GM21576 (cell line): ENCODE measurements around the gene DHRS13.
"Not testable (repeated sequence)": the region's sequence is repeated elsewhere in the genome, so short reads cannot be mapped to it uniquely, and the experiment has no call there.

Source experiments
- ATAC-seq: cut with Tn5 transposase; IDR thresholded peaks from one replicate; pipeline ENCODE4 v1.9.1; 2021; ENCODE audit warnings: mild to moderate bottlenecking, moderate library complexity; ENCODE audit not compliant: unreplicated experiment

The DHRS13 gene

DNA sequence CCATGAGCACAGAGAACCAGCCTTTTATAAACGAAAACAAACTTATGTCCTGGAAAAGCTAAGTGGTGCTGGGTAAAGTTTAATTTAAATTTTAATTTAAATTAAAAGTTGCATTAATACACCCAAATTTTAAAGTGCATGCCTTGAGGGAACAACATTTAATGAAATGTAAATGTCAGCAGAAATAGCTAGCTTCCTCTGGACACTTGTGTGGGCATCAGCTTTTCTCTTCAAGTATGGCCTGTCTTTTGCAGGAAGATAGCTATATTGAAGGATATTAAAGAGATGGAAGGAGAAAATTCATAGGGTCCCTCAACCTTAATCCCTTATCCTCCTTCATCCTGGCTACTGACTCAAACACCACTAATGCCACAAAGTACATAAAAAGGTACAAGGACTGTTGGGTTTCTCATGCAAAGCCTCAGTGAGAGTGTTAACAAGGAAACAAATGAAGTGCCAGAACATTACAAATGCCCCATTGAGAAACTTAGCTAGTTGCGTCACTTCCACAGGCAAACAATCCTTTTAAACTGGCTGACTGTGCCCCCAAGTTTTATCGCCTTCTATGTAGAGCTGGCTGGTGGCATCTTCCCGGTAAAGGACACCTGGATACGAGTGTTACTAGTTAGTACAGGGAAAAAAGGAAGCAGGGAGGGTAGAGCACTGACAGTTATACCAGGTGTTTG, 34.3 kb upstream of the DHRS13 start:
- ATAC-seq = no peak

DNA sequence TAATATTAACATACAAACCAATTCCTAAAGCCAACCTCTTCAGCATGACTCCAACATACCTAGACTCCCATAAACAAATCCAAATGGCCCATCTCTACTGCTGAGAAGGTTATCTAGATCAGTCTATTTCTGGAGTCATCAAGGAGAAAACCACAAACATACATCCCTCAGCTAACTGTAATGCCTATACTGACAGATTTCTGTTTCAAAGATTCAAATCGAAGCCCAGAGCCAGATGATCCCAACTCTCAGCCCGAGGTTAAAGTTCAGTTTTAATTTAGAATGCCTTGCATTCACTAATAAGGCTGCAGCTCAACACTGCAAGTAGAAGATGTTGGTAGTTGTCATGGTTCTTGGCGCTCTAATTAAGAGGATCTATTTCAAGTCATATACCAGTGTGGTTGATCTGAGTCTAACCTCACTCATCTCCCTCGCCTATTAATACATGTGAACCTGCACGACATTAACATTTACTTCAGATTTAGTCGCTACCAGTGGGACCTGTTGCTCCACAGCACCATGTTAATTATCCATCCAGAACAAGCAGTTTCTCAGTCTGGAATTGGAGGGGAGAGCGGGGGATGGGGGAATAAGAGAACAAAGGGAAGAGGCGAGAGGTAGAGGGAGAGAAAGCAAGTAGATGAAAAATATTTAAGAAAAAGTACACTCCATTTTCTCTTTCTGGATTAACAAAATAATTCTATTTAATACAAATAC, 33.0 kb upstream of the DHRS13 start:
- no peak for ATAC-seq

DNA sequence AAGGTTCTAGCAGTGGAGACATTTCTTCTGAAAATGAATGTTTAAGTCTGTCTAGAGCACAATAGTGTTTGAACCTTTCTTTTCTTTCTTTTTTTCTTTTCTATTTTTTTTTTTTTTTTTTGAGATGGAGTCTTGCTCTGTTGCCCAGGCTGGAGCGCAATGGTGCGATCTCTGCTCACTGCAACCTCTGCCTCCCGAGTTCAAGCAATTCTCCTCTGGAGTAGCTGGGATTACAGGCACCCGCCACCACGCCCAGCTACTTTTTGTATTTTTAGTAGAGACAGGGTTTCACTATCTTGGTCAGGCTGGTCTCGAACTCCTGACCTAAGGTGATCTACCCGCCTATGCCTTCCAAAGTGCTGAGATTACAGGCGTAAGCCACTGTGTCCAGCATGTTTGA, 31.6 kb upstream of the DHRS13 start:
- not testable (repeated sequence) for ATAC-seq

DNA sequence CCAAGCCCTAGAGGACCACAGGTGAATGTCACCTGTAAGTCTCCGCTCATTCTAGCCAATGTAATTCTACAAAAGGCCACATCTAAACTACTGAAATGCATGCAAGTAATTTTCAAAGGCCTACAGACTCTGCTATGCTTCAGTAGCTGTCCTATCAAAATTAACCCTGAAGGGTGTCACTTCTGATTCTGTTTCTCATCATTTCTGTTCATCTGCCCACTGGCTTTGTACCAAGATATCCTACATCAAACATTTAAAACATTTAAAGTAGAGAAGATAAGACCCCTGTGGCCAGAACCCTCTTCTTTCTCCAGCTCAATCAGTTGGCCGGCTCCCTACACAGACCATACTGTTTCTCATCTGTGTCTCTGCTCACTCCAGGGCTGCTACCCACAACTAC, 26.9 kb upstream of the DHRS13 start:
- no peak for ATAC-seq

DNA sequence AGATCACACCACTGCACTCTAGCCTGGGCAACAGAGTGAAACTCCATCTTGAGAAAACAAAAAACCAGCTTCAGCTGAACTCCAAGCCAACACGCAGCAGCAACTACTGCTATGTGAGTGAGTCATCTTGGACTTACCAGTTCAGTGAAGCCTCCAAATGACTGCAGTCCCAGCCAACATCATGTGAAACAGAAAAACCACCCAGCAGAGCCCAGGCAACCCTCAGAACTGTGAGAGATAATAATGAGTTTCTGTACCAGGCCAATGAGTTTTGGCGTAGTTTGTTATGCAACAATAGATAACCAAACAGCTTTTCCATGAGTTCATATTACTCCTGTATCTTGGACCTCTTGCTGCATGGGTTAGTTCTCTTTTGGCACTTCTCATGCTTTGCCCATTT, 25.2 kb upstream of the DHRS13 start:
- ATAC-seq = no peak

DNA sequence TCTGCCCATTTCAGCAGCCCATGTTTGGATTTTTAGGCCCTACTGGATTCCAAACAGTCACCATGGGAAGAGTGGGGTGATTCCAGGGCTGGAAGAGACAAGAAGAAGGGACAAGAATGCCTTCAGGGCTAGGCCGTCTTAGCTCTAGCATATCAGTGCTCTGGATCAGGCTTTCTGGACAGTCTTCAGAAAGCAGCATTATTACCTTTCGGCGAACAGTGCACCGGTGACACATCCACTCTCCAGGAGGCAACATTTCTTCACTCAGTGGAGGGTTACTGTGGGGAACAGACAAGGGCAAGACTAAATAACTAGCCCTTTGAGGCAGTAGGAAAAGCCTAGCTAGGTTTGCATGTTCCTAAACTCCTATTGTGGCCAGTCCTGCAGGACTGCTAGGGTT, 23.9 kb upstream of the DHRS13 start:
- ATAC-seq = no peak

DNA sequence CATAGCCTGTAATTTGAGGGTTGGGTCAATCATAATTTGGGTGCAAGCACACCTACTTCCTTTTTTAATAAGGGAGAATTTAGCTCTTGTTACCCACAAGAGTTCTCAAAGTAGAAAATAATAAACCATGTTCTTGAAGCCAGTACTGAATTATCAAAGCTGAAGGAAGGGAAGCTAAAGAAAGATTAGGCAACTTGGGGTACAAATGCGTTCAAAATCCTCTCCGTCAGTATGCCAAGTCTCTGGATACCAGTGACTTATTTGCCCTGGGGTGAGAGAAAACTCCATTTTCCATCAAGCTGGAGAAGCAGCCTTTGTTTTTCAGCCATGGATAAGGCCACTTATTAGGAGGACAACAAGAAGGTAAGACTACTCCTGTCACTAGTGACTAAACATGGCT, 23.5 kb upstream of the DHRS13 start:
- no peak for ATAC-seq

DNA sequence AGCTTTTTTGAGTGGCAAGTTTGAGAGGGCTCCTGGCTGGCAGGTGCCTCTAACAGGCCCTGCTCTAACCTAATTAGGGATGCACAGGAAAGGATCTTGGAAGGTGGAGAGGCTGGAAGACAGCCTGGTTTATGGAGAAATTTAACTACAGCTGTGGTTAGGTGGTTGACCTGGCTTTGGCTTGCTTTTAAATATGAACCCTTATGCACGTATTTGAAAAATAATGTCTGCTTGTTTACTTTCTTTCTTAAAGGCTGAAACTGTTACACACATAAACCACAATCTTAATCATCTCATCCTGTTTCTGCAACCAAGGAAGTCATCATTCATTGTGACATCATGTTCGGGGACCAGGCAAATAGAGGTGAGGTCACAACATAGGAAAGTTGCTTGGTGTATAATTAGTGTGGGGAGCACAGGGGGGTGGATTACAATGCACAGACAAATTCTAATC, 23.1 kb upstream of the DHRS13 start:
- ATAC-seq = no peak

DNA sequence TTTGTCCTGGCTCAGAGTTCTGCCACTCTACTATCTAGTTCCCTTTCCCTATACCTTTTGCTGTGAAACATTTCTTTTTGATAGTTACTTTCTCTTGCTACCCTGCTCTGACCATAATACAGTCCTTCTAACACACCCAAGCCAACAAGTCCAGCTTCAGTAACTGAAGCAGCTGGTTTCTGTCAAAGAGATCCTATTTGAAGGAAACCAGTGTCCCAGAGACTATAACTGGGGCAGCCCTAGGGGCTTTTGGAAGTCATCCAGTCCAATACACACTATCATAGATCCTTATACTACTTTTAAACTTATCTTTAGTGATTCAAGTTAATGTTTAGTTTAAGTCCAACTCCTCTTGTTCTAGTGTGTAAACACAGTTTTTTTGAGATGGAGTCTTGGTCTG, 17.3 kb upstream of the DHRS13 start:
- ATAC-seq = no peak

DNA sequence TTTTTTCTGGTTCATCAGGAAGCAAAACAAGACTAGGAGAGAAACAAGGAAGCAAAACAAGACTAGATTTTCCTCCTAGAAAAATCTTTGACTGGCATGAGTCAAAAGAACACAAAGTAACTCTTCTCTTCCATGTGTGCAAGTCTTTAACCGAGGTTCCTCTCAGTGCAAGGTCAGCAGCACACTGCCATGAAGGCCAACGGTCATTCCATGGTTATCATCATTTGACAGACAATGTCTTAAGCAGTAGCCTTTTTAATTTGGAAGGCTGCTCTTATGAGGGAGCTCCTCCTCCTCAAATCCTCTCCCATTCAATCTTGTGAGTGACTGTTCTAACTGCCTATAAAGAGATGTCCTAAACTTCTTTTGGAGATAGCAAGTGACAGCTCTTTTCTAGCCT, 15.4 kb upstream of the DHRS13 start:
- ATAC-seq = no peak

DNA sequence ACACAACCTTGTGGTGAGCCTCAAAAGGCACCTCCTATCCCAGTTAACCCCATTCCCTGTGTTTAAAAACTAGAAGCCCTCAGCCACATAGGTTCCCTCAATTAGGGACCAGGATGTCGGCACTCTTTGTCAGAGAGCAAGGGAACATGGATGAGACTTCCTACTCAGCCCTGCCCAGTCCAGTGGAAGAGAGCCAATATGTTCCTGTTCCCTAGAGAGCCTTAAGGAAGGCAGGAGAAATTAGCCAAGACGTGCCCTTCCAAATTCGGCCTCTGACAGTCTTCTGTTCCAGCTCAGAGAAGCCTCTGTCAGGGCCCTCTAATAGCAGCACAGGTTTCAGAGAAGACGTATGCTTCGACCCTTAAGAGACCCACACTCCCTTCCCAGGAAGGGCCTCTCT, 14.6 kb upstream of the DHRS13 start:
- ATAC-seq = no peak

DNA sequence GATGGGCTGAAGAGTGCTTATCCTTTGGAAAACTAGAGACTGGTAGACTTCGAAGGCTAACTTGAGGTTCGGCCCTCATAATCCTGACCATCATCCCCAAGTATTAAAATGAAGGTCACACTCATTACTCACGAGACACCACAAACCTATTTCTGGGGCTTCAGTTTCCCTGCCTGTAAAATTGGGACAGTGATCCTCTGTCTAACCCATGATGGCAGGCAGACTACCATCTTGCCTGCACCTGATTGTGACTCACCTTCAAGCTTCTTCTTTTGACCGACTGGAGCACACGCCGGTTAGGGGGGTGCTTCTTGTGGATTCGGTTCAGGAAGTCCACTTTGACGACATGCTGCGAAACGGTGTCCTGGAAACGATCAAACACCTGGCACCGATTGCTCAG, 14.2 kb upstream of the DHRS13 start:
- no peak for ATAC-seq

DNA sequence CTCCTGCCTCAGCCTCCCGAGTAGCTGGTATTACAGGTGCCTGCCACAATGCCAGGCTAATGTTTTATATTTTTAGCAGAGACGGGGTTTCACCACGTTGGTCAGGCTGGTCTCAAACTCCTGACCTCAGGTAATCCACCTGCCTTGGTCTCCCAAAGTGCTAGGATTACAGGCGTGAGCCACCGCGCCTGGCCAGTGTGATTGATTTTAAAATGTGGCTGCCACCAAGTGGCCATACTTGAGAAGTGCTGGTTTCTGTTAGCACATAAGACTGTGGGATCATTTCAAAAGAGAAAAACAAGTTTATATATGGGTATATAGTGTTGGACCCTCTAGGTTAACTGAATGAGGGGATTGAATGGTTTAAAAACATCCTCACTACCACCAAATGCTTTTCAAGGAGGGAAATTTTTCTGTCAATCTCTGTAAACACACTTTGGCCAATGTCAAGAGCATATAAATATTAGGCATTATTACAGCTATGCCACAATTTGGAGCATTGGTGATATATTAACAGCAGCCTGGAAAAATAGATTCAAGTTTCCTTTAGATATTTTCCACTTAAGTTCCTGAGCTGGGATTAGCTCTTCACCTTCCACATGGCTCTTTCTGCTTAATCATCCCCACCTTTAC, 13.5 kb upstream of the DHRS13 start:
- ATAC-seq = no peak

DNA sequence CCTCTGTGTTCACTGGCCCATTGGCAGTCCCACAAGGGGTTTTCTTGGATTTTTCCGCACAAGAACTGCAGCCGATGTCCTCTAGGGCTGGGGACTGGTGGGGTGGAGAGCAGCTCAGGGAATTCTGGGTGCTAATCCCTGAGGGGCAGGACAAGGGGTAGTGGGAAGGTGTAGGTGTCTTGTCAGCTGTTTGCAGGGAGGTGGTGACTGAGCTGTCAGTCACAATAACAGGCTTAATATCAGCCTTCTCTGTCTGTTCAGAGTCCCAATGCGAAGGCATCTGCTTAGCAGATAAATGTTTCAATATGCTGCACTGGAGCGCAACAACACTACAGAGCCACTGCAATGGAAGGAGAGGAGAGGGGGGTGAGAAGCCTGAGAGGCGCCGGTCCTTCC, 10.1 kb upstream of the DHRS13 start:
- no peak for ATAC-seq

DNA sequence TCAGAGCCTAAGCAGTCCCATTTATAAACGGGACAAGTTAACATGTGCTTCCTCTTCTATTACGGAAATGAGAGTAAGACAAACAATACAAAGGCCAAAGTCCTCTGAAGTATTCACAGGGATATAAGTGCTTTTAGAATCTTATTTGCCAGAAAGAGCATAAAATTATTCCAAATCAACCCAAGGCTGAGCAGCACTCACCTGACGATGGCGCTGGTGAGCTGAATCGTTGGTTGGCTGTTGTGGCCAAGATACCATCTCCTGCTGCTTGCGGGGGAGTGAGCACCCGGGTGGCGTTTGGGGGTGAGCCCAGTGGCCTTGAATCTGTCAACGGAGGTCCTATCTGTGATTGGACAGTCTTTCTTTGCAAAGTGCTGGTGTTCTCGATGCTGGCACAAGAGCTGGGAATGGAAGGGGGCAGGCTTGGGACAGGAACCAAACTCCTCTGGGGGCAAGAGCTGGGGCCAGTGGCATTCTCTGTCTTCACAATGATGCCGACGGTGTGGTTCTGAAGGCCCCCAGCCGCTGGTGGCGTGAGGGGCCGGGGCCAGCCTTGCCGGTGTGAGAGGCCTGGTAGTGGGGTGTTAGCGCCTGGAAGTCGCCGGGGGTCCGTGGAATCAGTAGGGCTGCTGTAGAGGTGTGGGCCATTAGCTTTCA, 9.5 kb upstream of the DHRS13 start:
- ATAC-seq = no peak

DNA sequence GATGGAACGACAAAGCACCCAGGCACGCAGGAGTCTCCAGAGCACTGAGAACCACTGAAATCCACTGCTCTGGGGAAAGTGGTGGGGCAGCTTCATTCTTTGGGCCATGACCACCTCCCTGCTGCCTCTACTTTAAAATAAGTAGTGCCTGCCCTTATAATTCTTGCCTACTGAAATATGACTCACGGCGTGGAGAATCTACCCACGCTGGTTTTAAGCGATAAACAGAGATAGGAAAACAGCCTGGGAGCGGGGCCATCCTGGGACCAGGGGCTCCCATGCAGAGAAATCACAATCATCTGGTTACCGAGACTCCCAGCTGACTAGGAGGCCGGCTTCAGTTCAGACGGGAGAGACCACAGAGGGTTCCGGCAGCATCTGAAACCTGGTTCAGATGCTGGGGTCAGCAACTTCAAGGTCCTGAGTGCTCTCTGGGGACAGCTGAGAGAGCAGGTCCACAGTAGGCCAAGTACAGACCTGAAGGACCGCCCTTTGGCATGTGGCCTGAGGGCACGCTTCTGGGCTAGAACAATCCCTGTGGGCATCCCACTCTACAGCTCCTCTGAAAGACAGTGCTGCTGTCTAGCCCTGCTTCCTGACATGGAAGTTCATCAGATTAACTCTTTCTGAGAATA, 8.6 kb upstream of the DHRS13 start:
- no peak for ATAC-seq

DNA sequence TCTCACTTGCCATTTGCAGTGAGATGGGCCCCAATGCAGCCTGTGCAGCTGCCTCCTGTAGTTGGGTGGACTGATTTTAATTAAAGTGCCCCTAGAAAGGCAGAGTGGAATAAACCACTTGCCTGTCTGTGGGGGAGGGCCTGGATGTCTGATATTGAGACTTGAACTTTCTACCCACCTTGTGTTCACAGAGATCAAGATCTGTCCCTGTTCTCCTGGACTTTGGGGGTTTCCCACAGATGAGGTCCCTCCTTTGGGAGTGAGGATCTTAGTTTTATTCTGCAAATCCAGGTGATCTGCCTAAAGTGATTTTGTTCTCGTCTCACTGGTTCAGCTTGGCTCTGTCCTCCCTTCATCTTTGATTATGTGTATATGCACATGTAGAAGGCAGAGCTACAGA, 7.7 kb upstream of the DHRS13 start:
- no peak for ATAC-seq

DNA sequence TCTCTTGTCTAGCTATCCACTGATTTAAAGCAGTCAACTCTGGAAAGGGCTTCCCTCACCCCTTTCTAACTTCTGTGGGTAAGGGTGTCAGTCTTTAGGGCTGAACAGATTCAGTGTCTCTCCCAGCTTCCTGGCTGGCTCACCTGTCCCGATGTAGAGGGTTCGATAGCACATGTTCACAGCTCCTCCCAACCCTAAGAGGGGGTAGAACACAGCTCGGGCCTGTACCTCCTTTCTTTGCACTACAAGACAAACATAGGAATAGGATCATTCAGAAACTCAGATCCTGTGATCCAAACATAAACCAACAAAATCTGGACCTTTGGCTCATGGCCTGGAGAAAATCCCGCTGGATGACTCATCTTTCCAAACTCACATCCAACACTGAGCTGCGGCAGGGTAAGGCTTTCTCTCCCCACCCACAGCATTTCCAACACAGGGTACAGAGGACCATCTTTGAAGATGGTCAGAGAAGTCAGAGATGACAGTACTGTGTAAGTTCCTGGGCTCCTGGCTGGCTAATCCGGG, 5.8 kb upstream of the DHRS13 start:
- no peak for ATAC-seq

DNA sequence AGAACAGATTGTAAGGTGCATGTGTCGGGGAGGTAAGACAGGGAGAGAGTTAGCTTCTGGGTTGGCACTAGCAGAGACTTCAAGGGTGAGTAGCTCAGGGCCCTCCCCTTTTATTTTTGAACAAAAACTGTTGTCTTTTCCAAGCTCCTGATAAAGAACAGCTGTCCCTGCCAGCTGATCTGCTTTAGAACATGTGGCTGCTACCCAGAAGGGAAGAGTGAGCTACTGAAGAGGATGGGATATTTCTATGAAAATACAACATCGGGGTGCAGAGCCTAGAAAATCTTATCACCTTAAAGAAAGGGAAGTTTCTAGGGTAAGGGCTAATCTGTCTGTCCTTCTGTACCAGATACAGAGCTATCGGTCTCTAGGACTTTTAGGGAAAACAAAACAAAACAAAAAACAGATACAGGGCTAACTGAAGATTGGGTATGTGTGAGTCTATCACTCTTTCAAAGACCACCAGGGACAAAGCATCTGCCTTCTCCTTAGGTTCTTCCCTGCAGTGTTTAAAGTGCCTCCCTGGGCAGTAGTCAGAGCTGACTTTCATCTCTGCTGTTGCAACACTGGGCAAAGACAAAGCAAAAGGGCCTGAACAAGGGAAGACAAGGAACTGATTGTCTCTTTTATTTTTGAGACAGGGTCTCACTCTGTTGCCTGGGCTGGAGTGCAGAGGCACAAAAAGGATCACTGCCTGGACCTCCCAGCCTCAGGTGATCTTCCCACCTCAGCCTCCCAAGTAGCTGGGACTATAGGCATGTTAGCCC, 5.0 kb upstream of the DHRS13 start:
- ATAC-seq = no peak

DNA sequence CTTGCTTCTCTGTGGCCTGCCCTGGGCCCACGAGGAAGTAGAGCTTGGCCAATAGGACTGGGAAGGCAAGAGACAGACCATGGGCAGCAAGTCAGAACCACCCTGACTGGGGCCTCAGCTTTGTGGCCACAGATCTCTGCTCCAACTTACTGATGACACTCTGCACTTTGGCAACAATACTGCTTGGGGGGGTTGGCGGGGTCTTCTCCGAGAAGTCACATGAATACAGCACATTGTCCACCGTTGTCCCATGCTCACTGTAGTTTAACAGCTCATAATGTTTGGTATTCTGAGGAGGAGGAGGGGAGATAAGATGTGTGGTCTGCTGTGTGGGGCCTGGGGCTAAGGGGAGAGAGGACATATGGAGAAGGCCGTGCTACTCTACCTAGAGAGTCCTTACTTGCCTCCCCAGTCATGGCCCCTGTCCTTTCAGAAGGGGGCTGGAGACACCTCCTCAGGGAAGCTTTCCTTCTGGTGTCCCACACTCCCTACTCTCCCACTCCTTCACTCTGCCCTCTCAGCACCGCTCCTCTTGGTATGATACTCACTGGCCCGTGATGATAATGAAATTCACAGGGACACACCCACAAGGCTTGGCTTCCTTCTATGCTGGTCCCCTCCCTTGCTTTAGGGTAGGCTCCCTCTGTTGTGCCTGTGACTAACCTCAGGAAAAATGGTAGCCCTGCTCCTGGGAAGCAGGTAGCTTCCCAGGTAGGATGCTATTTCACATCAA, 4.0 kb upstream of the DHRS13 start:
- ATAC-seq = no peak
